Measurements from ENCODE around the gene SYCE1L. TPM values are rescaled to one million over a fixed set of nuclear protein-coding genes. Genes with fewer than 3 reads are reported as not detected.

SYCE1L gene
- total and polyA plus RNA-seq, 9 of the 15 experiments (the other 6 are each of a cell fraction or from before 2014, with no cell fraction given): 0.54 to 2.7 (median 1.1) TPM; not detected in 5

DNA sequence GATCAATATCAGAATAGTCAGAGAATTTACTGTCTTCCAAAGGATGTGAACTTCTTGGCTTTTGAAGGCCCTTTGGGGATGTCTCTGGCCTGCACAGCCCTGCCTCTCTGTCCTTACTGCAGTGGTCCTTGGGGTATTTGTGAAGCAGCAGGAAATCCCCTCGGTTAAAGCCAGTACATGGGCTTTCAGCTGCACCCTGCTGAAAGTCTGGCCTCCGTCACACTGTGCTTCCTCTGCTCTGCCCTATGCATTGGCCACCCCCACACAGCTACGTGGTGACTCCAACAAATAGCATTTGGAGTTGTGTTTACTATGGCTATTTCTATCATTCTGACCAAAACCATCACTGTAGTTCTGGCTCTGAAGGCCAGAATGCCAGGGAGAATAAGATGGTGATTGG, 21.2 kb downstream of the SYCE1L start:
- TF ChIP-seq KLF13 (tag; IDR thresholded peaks at IDR 0.05; ENCODE audit: borderline replicate concordance, low read depth) (no peak), RFX1 (IDR thresholded peaks at IDR 0.05) (no peak)
- H3K27me3 ChIP-seq (ENCODE audit: control insufficient read depth in 2 of 2, insufficient read depth in 2 of 2, low read length in 2 of 2): no peaks in the 10 kb centered on the region; a peak in 2 of 5 replicates
- no peak overlapping the region for H3K4me3 ChIP-seq
- H3K4me2 ChIP-seq (ENCODE audit: insufficient read depth, low read length): no peak overlapping the region
- ChIA-PET CTCF (ENCODE audit: low intra/inter-chr PET ratio) (no interaction called here), POLR2A (no interaction called here)
- no peak overlapping the region for H3K27ac ChIP-seq (ENCODE audit: extremely low read depth, low read depth, low read length)
- in situ Hi-C loops (cut with MboI) (no loop called here), intact Hi-C loops (cut with micrococcal nuclease) (no loop called here)
- WGBS (ENCODE audit: insufficient coverage, low coverage, missing lambda C conversion rate): 0% methylated on average over 3 of the region's 3 CpGs
- H3K9ac ChIP-seq (ENCODE audit: insufficient read depth in 1 of 2, low read depth in 2 of 2, low read length in 2 of 2): no peak overlapping the region
- no peaks in the 10 kb centered on the region for H3K4me1 ChIP-seq (replicated peaks in 1 of 2; ENCODE audit: control insufficient read depth in 2 of 2, insufficient read depth in 2 of 2, low read length in 2 of 2)
- ATAC-seq (no peak), FAIRE-seq (no peak), DNase-seq (ENCODE audit: extremely low read depth in 1 of 4, low spot score in 3 of 4) (no peak)
- H3K79me2 ChIP-seq (ENCODE audit: control insufficient read depth, insufficient read depth, low read length): no peaks in the 10 kb centered on the region
- H3K36me3 ChIP-seq (ENCODE audit: control insufficient read depth, insufficient read depth, low read length): no peaks in the 10 kb centered on the region
- no peak overlapping the region for H2AFZ ChIP-seq (ENCODE audit: low read depth, low read length)
- no TSS peak for BruUV-seq (replicated peaks)
- no peaks in the 10 kb centered on the region for H3K9me3 ChIP-seq (replicated peaks; ENCODE audit: control insufficient read depth, insufficient read depth, low read depth, low read length)
- no peaks in the 10 kb centered on the region for H3K9me1 ChIP-seq (ENCODE audit: control insufficient read depth, insufficient read depth, low read length)
- H4K20me1 ChIP-seq (replicated peaks; ENCODE audit: control insufficient read depth, insufficient read depth, low read length): no peaks in the 10 kb centered on the region

GRCh38 chr16:77221482-77221881, 22.3 kb downstream of the SYCE1L start:
- Histone ChIP-seq H3K4me3 (no peak overlapping the region), H3K27ac (ENCODE audit: extremely low read depth, low read depth, low read length) (no peak overlapping the region), H3K9me3 (replicated peaks; ENCODE audit: control insufficient read depth, insufficient read depth, low read depth, low read length) (no peaks in the 10 kb centered on the region), H3K4me1 (replicated peaks in 1 of 2; ENCODE audit: control insufficient read depth in 2 of 2, insufficient read depth in 2 of 2, low read length in 2 of 2) (no peaks in the 10 kb centered on the region), H3K9me1 (ENCODE audit: control insufficient read depth, insufficient read depth, low read length) (no peaks in the 10 kb centered on the region), H2AFZ (ENCODE audit: low read depth, low read length) (no peak overlapping the region), H3K27me3 (ENCODE audit: control insufficient read depth in 2 of 2, insufficient read depth in 2 of 2, low read length in 2 of 2) (no peaks in the 10 kb centered on the region; a peak in 2 of 5 replicates), H3K9ac (ENCODE audit: insufficient read depth in 1 of 2, low read depth in 2 of 2, low read length in 2 of 2) (no peak overlapping the region), H4K20me1 (replicated peaks; ENCODE audit: control insufficient read depth, insufficient read depth, low read length) (no peaks in the 10 kb centered on the region), H3K36me3 (ENCODE audit: control insufficient read depth, insufficient read depth, low read length) (no peaks in the 10 kb centered on the region), H3K79me2 (ENCODE audit: control insufficient read depth, insufficient read depth, low read length) (no peaks in the 10 kb centered on the region), H3K4me2 (ENCODE audit: insufficient read depth, low read length) (no peak overlapping the region)
- in situ Hi-C loops (cut with MboI) (no loop called here), intact Hi-C loops (cut with micrococcal nuclease) (no loop called here)
- ChIA-PET POLR2A (no interaction called here), CTCF (ENCODE audit: low intra/inter-chr PET ratio) (no interaction called here)
- FAIRE-seq (no peak), DNase-seq (ENCODE audit: extremely low read depth in 1 of 4, low spot score in 3 of 4) (no peak), ATAC-seq (no peak)
- TF ChIP-seq MYNN (IDR thresholded peaks at IDR 0.05): no peak
- TF ChIP-seq MYNN (CRISPR knock-in tag; IDR thresholded peaks at IDR 0.05): no peak
- TF ChIP-seq, protein P1, sequence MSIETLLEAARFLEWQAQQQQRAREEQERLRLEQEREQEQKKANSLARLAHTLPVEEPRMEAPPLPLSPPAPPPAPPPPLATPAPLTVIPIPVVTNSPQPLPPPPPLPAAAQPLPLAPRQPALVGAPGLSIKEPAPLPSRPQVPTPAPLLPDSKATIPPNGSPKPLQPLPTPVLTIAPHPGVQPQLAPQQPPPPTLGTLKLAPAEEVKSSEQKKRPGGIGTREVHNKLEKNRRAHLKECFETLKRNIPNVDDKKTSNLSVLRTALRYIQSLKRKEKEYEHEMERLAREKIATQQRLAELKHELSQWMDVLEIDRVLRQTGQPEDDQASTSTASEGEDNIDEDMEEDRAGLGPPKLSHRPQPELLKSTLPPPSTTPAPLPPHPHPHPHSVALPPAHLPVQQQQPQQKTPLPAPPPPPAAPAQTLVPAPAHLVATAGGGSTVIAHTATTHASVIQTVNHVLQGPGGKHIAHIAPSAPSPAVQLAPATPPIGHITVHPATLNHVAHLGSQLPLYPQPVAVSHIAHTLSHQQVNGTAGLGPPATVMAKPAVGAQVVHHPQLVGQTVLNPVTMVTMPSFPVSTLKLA (conservative IDR thresholded peaks at IDR 0.05): no peak
- no peak for TF ChIP-seq HDAC3 (IDR thresholded peaks at IDR 0.05; ENCODE audit: borderline replicate concordance, partially characterized antibody)
- no peak for TF ChIP-seq BMI1 (IDR thresholded peaks at IDR 0.05; ENCODE audit: low read length)
- no peak for TF ChIP-seq SNIP1 (IDR thresholded peaks at IDR 0.05; ENCODE audit: low read depth)
- TF ChIP-seq GABPB2 (CRISPR knock-in tag; conservative IDR thresholded peaks at IDR 0.05): no peak
- no peak for TF ChIP-seq ZNF354B (CRISPR knock-in tag; IDR thresholded peaks at IDR 0.05)
- TF ChIP-seq PURB (CRISPR knock-in tag; IDR thresholded peaks at IDR 0.05; ENCODE audit: low read depth): no peak
- TF ChIP-seq U2AF1 (optimal IDR thresholded peaks at IDR 0.05; ENCODE audit: low read depth, low read length): no peak
- no peak for TF ChIP-seq KAT2B (IDR thresholded peaks at IDR 0.05; ENCODE audit: low read depth, low read length)
- no peak for TF ChIP-seq TCFL5 (CRISPR knock-in tag; conservative IDR thresholded peaks at IDR 0.05)
- TF ChIP-seq ZNF280A (IDR thresholded peaks at IDR 0.05; ENCODE audit: low read depth, partially characterized antibody): no peak
- TF ChIP-seq PHF21A (IDR thresholded peaks at IDR 0.05; ENCODE audit: borderline replicate concordance, low read depth): no peak
- 3% methylated on average over 4 of the region's 4 CpGs for WGBS (ENCODE audit: insufficient coverage, low coverage, missing lambda C conversion rate)
- no TSS peak for BruUV-seq (replicated peaks)

Measured in K562 (cell line).